Neural progenitor cell (in vitro differentiated cells): ENCODE data around the gene NPRL2.

Experiments used
- EZH2 ChIP-seq: fragments of 200-600 bp; sonication (generic); IDR thresholded peaks from 2 replicates; pipeline ENCODE4 v1.6.1; 2017; ENCODE audit warnings: antibody characterized with exemption, mild to moderate bottlenecking, moderate library complexity
- EZH2phosphoT487 ChIP-seq: fragments of 200-600 bp; sonication (generic); IDR thresholded peaks from 2 replicates; pipeline ENCODE4 v1.6.1; 2017; ENCODE audit warnings: antibody characterized with exemption
- TF ChIP-seq, protein P1 (sequence below): fragments of 200-600 bp; sonication (generic); IDR thresholded peaks from 2 replicates; pipeline ENCODE4 v1.5.1; 2017; ENCODE audit warnings: antibody characterized with exemption, mild to moderate bottlenecking

DNA sequence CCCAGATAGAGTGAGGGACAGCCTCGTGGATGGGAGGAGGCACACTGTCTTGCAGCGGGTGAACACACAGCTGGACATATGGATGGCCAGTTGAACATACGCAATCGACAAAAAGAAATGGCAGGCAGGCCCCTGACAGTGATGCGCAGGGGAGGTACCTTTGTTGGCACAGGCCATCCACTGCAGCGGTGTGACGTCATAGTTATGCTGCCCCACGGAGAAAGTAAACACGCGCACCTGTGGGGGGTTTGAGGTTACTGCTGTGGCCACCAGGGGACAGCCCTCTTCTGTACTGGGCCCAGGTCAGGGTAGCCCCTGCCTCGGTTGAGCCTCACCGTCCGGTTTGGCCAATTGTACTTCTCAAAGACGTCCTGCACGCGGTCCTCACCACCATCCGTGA is 28.2 kb upstream of the NPRL2 start:
- TF ChIP-seq, protein P1, sequence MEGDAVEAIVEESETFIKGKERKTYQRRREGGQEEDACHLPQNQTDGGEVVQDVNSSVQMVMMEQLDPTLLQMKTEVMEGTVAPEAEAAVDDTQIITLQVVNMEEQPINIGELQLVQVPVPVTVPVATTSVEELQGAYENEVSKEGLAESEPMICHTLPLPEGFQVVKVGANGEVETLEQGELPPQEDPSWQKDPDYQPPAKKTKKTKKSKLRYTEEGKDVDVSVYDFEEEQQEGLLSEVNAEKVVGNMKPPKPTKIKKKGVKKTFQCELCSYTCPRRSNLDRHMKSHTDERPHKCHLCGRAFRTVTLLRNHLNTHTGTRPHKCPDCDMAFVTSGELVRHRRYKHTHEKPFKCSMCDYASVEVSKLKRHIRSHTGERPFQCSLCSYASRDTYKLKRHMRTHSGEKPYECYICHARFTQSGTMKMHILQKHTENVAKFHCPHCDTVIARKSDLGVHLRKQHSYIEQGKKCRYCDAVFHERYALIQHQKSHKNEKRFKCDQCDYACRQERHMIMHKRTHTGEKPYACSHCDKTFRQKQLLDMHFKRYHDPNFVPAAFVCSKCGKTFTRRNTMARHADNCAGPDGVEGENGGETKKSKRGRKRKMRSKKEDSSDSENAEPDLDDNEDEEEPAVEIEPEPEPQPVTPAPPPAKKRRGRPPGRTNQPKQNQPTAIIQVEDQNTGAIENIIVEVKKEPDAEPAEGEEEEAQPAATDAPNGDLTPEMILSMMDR = no peak
- TF ChIP-seq EZH2phosphoT487 (no peak), EZH2 (no peak)
